ENCODE measurements around the gene ATP1A1. TPM values are rescaled to one million over a fixed set of nuclear protein-coding genes. Genes with fewer than 3 reads are reported as not detected.
A peak's percentile ranks its signal among the peaks of the same experiment; 100 is the strongest.

ATP1A1 gene
- total RNA-seq, 3 donors from 2014 or later (not counting 1 experiment from before 2014, with no cell fraction given): 134 to 144 (median 140) TPM

DNA sequence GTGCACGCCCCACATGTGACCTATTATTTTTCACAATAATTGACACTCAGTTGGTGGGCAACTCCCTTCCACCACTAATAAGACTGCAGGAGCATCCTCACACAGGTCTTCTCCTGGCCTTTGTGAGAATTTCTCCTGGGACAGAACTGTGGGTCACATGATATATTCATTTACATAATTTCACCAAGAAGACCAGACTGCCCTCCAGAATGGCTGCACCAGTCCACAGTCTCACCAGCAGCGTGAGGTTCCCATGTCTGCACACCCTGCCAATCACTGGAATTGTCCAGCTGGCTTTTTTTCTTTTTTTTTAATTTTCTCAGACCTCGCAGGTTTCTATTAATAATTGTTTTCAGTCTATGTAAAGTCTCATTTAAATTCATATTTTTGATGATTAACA lies 41.3 kb downstream of the ATP1A1 start:
- intact Hi-C loops (cut with micrococcal nuclease): no loop called here
- peaks cover 22 to 43% of the 10 kb centered on the region in 2 donors for H3K4me1 Mint-ChIP-seq
- H3K36me3 ChIP-seq (ENCODE audit: control insufficient read depth, insufficient read depth, low read length): no peaks in the 10 kb centered on the region
- WGBS (ENCODE audit: insufficient coverage): 98% methylated on average over 2 of the region's 3 CpGs
- TF ChIP-seq, protein P1, sequence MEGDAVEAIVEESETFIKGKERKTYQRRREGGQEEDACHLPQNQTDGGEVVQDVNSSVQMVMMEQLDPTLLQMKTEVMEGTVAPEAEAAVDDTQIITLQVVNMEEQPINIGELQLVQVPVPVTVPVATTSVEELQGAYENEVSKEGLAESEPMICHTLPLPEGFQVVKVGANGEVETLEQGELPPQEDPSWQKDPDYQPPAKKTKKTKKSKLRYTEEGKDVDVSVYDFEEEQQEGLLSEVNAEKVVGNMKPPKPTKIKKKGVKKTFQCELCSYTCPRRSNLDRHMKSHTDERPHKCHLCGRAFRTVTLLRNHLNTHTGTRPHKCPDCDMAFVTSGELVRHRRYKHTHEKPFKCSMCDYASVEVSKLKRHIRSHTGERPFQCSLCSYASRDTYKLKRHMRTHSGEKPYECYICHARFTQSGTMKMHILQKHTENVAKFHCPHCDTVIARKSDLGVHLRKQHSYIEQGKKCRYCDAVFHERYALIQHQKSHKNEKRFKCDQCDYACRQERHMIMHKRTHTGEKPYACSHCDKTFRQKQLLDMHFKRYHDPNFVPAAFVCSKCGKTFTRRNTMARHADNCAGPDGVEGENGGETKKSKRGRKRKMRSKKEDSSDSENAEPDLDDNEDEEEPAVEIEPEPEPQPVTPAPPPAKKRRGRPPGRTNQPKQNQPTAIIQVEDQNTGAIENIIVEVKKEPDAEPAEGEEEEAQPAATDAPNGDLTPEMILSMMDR (IDR thresholded peaks at IDR 0.05): no peak
- no peak overlapping the region for H3K4me3 ChIP-seq (ENCODE audit: low read length)
- H3K36me3 Mint-ChIP-seq: no peaks in the 10 kb centered on the region
- H3K4me3 Mint-ChIP-seq: no peak overlapping the region
- no peaks in the 10 kb centered on the region for H3K9me3 ChIP-seq (ENCODE audit: control insufficient read depth, insufficient read depth, low read length)
- peak overlapping the region in 1 of 2 donors; percentile 34 for H3K27ac Mint-ChIP-seq
- no peaks in the 10 kb centered on the region for H3K27me3 ChIP-seq (ENCODE audit: control insufficient read depth, insufficient read depth, low read length)
- H3K9me3 Mint-ChIP-seq: no peaks in the 10 kb centered on the region
- H3K27ac ChIP-seq (ENCODE audit: low read length): no peak overlapping the region
- ATAC-seq: no peak
- no peaks in the 10 kb centered on the region for H3K27me3 Mint-ChIP-seq (ENCODE audit: low read depth in 2 of 2)
- peaks cover 19% of the 10 kb centered on the region for H3K4me1 ChIP-seq (ENCODE audit: control insufficient read depth, insufficient read depth, low read length)
- no peak for DNase-seq

DNA sequence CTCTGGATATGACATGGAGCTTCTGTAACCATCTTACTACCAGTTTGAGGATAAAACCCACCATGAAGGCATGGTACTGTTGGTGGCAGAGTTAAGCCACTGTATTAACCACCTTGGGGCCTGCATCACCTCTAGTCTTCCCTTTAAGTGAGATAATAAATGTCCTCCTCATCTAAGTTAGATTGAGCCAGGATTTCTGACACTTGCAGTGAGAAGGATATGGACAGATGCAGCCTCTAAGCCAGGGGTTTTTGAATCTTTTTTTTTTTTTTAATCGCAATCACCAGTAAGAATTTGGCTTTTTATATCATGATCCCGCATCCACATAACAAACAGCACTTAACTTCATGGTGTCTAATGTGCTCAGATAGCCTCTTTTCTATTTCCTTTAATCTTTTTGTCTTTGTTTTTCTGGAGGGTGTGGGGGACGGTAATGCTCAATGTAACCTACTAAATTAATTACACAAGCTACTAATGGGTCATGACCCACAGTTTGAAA lies 42.2 kb downstream of the ATP1A1 start:
- no peaks in the 10 kb centered on the region for H3K9me3 Mint-ChIP-seq
- Histone ChIP-seq H3K36me3 (ENCODE audit: control insufficient read depth, insufficient read depth, low read length) (no peaks in the 10 kb centered on the region), H3K27me3 (ENCODE audit: control insufficient read depth, insufficient read depth, low read length) (no peaks in the 10 kb centered on the region), H3K4me1 (ENCODE audit: control insufficient read depth, insufficient read depth, low read length) (peaks cover 20% of the 10 kb centered on the region), H3K4me3 (ENCODE audit: low read length) (no peak overlapping the region), H3K27ac (ENCODE audit: low read length) (no peak overlapping the region), H3K9me3 (ENCODE audit: control insufficient read depth, insufficient read depth, low read length) (no peaks in the 10 kb centered on the region)
- TF ChIP-seq, protein P1 (IDR thresholded peaks at IDR 0.05): no peak
- no peaks in the 10 kb centered on the region for H3K27me3 Mint-ChIP-seq (ENCODE audit: low read depth in 2 of 2)
- DNase-seq: no peak
- no peaks in the 10 kb centered on the region for H3K36me3 Mint-ChIP-seq
- ATAC-seq: no peak
- H3K27ac Mint-ChIP-seq: peak overlapping the region; percentile 9 to 34
- intact Hi-C loops (cut with micrococcal nuclease): no loop called here
- H3K4me3 Mint-ChIP-seq: no peak overlapping the region
- H3K4me1 Mint-ChIP-seq: peaks cover 22 to 43% of the 10 kb centered on the region in 2 donors
- WGBS (ENCODE audit: insufficient coverage): no CpG with 5 or more reads among the region's 3 CpGs

DNA sequence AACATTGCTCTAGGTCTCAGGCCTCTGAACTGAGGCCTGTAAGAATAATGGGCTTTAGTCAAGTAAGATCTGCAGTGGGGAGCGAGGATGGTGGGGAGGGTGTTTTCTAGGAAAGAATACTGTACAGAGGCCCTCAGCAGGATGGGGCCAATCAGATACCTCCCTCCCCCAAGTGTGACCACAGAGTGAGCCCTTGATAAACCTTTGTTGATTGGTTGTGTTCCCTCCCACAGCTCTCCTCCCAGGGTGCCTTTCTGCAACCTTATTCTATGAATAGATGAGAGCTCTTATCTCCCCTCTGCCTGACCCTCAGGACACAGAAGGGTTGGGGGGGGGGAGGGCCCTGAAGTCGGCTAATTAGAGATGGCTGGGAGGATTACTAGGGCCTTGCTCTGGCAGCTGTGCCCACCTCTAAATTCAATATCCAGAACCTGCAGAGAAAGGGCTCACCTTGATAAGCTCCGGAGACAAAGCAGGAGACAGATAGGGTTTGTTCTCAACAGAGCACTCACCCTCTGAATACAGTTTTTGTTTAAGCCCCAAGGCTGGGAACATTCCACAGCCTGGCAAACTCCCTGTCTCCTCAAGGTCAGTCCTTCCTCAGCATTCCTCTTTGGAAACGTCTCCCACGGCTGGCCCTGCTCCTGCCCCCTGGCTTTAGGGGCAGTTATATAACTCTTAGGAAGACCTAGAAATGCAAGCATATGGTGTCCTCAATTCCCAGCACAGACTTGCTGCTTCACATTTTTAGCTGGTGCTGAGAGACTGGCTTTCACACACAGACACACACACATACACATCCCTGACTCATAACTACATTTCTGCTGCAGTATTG lies 42.9 kb downstream of the ATP1A1 start:
- H3K27me3 Mint-ChIP-seq (ENCODE audit: low read depth in 2 of 2): no peaks in the 10 kb centered on the region
- no peak overlapping the region for H3K4me3 ChIP-seq (ENCODE audit: low read length)
- no peaks in the 10 kb centered on the region for H3K9me3 Mint-ChIP-seq
- no peaks in the 10 kb centered on the region for H3K36me3 Mint-ChIP-seq
- H3K4me1 ChIP-seq (ENCODE audit: control insufficient read depth, insufficient read depth, low read length): peaks cover 20% of the 10 kb centered on the region
- no peak overlapping the region for H3K4me3 Mint-ChIP-seq
- ATAC-seq (no peak), DNase-seq (no peak)
- no peak overlapping the region for H3K27ac ChIP-seq (ENCODE audit: low read length)
- H3K4me1 Mint-ChIP-seq: peaks cover 22 to 43% of the 10 kb centered on the region in 2 donors
- no peaks in the 10 kb centered on the region for H3K36me3 ChIP-seq (ENCODE audit: control insufficient read depth, insufficient read depth, low read length)
- H3K27ac Mint-ChIP-seq: peak overlapping the region; percentile 9 to 86
- H3K27me3 ChIP-seq (ENCODE audit: control insufficient read depth, insufficient read depth, low read length): no peaks in the 10 kb centered on the region
- intact Hi-C loops (cut with micrococcal nuclease): no loop called here
- 100% methylated on average over 3 of the region's 5 CpGs for WGBS (ENCODE audit: insufficient coverage)
- TF ChIP-seq, protein P1 (IDR thresholded peaks at IDR 0.05): no peak
- H3K9me3 ChIP-seq (ENCODE audit: control insufficient read depth, insufficient read depth, low read length): no peaks in the 10 kb centered on the region

All from natural killer cell (primary cell).